PC-3 (cell line): ENCODE results near the gene SKA1. TPM values are rescaled to one million over a fixed set of nuclear protein-coding genes. Genes with fewer than 3 reads are reported as not detected.
"Not testable (repeated sequence)": the region's sequence is repeated elsewhere in the genome, so short reads cannot be mapped to it uniquely, and the experiment has no call there.

Experiments used
- ATAC-seq: fragments of 200-7000 bp; cut with Tn5 transposase; 2 replicates; pipeline ENCODE4 v1.9.1; 2020; ENCODE audit warnings: mild to moderate bottlenecking, moderate library complexity
- BruUV-seq: library from RNA; stranded (reverse); fragments of 400-500 nt; replicated peaks from 2 replicates; lab custom pipeline; 2021; lab: Mats Ljungman, UMichigan
- CTCF ChIA-PET: fragments of 300-600 bp; sonication (Branson Sonifier 250); formaldehyde crosslinking; loops from one replicate; lab custom pipeline; 2022; ENCODE audit warnings: antibody characterized with exemption; lab: Charles Lee
- POLR2A ChIA-PET: fragments of 300-600 bp; sonication (Branson Sonifier 250); formaldehyde crosslinking; loops from one replicate; lab custom pipeline; 2022; ENCODE audit warnings: antibody characterized with exemption; ENCODE audit not compliant: unreplicated experiment; lab: Charles Lee
- DNase-seq: peaks from one replicate; pipeline ENCODE4 v3.0.0-alpha.2; 2015
- H2AFZ ChIP-seq: fragments of 300-600 bp; sonication (generic); 2 replicates; pipeline ENCODE4 v1.6.0; 2016; ENCODE audit warnings: antibody characterized with exemption, low read length
- H3F3A ChIP-seq: fragments of 300-600 bp; sonication (generic); one replicate; pipeline ENCODE4 v1.6.0; 2017; ENCODE audit warnings: antibody characterized with exemption, low read length, control low read depth, mild to moderate bottlenecking; ENCODE audit not compliant: unreplicated experiment
- H3K27ac ChIP-seq: fragments of 300-600 bp; sonication (generic); 2 replicates; pipeline ENCODE4 v1.5.1; 2016; ENCODE audit warnings: mild to moderate bottlenecking, low read length
- H3K27me3 ChIP-seq: fragments of 300-600 bp; sonication (generic); 2 replicates; pipeline ENCODE4 v1.6.1; 2016; ENCODE audit warnings: low read length, mixed read lengths
- H3K36me3 ChIP-seq: fragments of 300-600 bp; sonication (generic); 2 replicates; pipeline ENCODE4 v1.6.1; 2016; ENCODE audit warnings: low read depth, mixed run types, low read length, mixed read lengths
- H3K4me1 ChIP-seq: fragments of 300-600 bp; sonication (generic); 2 replicates; pipeline ENCODE4 v1.5.1; 2016; ENCODE audit warnings: low read length; ENCODE audit not compliant: insufficient read depth
- H3K4me2 ChIP-seq: fragments of 300-600 bp; sonication (generic); 2 replicates; pipeline ENCODE4 v1.6.0; 2016; ENCODE audit warnings: low read length
- H3K4me3 ChIP-seq: fragments of 300-600 bp; sonication (generic); 2 replicates; pipeline ENCODE4 v1.5.1; 2016; ENCODE audit warnings: mild to moderate bottlenecking, low read length, mixed read lengths
- H3K79me2 ChIP-seq: fragments of 300-600 bp; sonication (generic); 2 replicates; pipeline ENCODE4 v1.6.1; 2017; ENCODE audit warnings: low read length, mixed read lengths
- H3K9ac ChIP-seq: fragments of 300-600 bp; sonication (generic); 2 replicates; pipeline ENCODE4 v1.6.0; 2016; ENCODE audit warnings: mild to moderate bottlenecking, low read length
- H3K9me2 ChIP-seq: fragments of 300-600 bp; sonication (generic); replicated peaks from 2 replicates; pipeline ENCODE4 v1.6.1; 2016; ENCODE audit warnings: mixed run types, low read length, mixed read lengths
- H3K9me3 ChIP-seq: fragments of 300-600 bp; sonication (generic); 2 replicates; pipeline ENCODE4 v1.6.1; 2016; ENCODE audit warnings: low read length, mixed read lengths
- H4K20me1 ChIP-seq: fragments of 300-600 bp; sonication (generic); 2 replicates; pipeline ENCODE4 v1.6.1; 2016; ENCODE audit warnings: low read length, mixed read lengths
- CTCF ChIP-seq: fragments of 300-600 bp; sonication (generic); conservative IDR thresholded peaks from 2 replicates; pipeline ENCODE4 v1.5.1; 2017; ENCODE audit warnings: antibody characterized with exemption, low read depth, mild to moderate bottlenecking, low read length
- EZH2 ChIP-seq: fragments of 300-600 bp; sonication (generic); IDR thresholded peaks from one replicate; pipeline ENCODE4 v1.6.1; 2017; ENCODE audit warnings: antibody characterized with exemption, mild to moderate bottlenecking, low read length; ENCODE audit not compliant: unreplicated experiment
- EZH2phosphoT487 ChIP-seq: fragments of 300-600 bp; sonication (generic); IDR thresholded peaks from 2 replicates; pipeline ENCODE4 v1.6.1; 2018; ENCODE audit warnings: mild to moderate bottlenecking, antibody characterized with exemption, low read length, borderline replicate concordance
- intact Hi-C: fragments of 100-400 bp; cut with micrococcal nuclease; formaldehyde crosslinking; loops from 2 replicates; pipeline ENCODE4 v1.9.0; 2023
- total RNA-seq: library from RNA; depleted of rRNA; stranded (reverse); fragments of >200 nt; gene quantifications from 2 replicates; pipeline ENCODE4 v1.2.3, GENCODE V29; 2014

Gene SKA1
- total RNA-seq, 1 experiment from 2014 or later, result 17.2 TPM

DNA sequence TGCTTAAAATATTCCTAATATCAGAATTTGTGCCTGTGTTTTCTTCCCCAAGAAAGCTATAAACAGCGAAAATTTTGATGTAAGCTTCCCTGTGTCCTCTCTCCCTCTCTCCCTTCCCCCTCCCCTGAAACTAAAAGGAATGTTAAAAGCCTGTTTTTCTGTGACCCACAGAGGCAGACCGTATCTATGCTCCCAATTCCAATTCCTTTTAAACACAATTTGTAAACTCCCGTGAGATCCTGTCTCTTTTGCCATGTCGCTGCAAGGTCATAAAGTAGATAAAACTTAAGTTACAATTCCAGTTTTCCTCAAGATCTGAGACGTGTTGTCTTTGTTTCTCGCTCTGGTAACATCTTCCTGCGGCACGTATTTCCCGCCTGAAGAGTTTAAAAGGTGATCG, 23.3 kb downstream of the SKA1 start:
- no peaks in the 10 kb centered on the region for H3K27me3 ChIP-seq
- H3K4me2 ChIP-seq, result no peak overlapping the region
- H3K9ac ChIP-seq, result no peak overlapping the region
- H3F3A ChIP-seq, result no peaks in the 10 kb centered on the region
- ChIA-PET POLR2A (no interaction called here), CTCF (no interaction called here)
- H2AFZ ChIP-seq, result no peak overlapping the region
- ATAC-seq (no peak), DNase-seq (no peak)
- TF ChIP-seq EZH2 (no peak), CTCF (no peak), EZH2phosphoT487 (no peak)
- H3K9me3 ChIP-seq, result no peaks in the 10 kb centered on the region
- H3K79me2 ChIP-seq, result no peaks in the 10 kb centered on the region
- intact Hi-C loops, result no loop called here
- H3K9me2 ChIP-seq, result no peaks in the 10 kb centered on the region
- BruUV-seq, result no TSS peak
- no peak overlapping the region for H3K4me3 ChIP-seq
- H3K27ac ChIP-seq, result no peak overlapping the region
- no peaks in the 10 kb centered on the region for H3K4me1 ChIP-seq
- H3K36me3 ChIP-seq, result no peaks in the 10 kb centered on the region
- no peaks in the 10 kb centered on the region for H4K20me1 ChIP-seq

- DNase-seq, result no peak
- Histone ChIP-seq H3K36me3 (no peaks in the 10 kb centered on the region), H3K4me2 (no peak overlapping the region), H4K20me1 (no peaks in the 10 kb centered on the region), H3F3A (no peaks in the 10 kb centered on the region), H2AFZ (no peak overlapping the region), H3K79me2 (no peaks in the 10 kb centered on the region), H3K9me3 (no peaks in the 10 kb centered on the region), H3K9ac (no peak overlapping the region), H3K4me3 (no peak overlapping the region), H3K4me1 (no peaks in the 10 kb centered on the region), H3K9me2 (no peaks in the 10 kb centered on the region), H3K27ac (no peak overlapping the region), H3K27me3 (no peaks in the 10 kb centered on the region)
- CTCF ChIA-PET, result no interaction called here
- intact Hi-C loops, result no loop called here
- no peak for ATAC-seq
- TF ChIP-seq CTCF, result no peak
- no peak for TF ChIP-seq EZH2
- no peak for TF ChIP-seq EZH2phosphoT487
- no TSS peak for BruUV-seq
- POLR2A ChIA-PET, result no interaction called here
Observed at GRCh38 chr18:50398947-50399346, 24.1 kb downstream of the SKA1 start.

DNA sequence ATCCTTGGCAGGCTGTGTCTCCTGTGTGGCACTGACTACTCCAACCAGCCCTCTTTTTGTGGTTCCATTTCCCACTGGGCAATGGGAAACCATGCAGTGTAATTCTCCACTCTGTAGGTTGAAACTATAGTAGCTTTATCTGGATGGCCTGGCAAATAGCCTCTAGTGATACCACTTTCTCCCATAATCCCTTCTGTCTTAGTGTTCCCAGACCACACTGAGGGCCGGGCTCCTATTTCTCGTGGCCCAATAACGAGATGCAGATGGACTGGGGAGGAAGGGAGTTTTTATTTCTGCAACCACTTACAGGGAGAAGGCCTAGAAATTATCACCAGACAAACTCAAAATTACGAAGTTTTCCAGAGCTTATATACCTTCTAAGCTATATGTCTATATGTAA, 24.7 kb downstream of the SKA1 start:
- Histone ChIP-seq H2AFZ (no peak overlapping the region), H3K79me2 (no peaks in the 10 kb centered on the region), H3K36me3 (no peaks in the 10 kb centered on the region), H3K27ac (no peak overlapping the region), H3K9me3 (no peaks in the 10 kb centered on the region), H3F3A (no peaks in the 10 kb centered on the region), H3K9me2 (no peaks in the 10 kb centered on the region), H3K4me2 (no peak overlapping the region), H3K27me3 (no peaks in the 10 kb centered on the region), H3K9ac (no peak overlapping the region), H3K4me3 (no peak overlapping the region), H4K20me1 (no peaks in the 10 kb centered on the region), H3K4me1 (no peaks in the 10 kb centered on the region)
- intact Hi-C loops, result no loop called here
- TF ChIP-seq EZH2 (no peak), CTCF (no peak), EZH2phosphoT487 (no peak)
- ATAC-seq, result no peak
- no peak for DNase-seq
- ChIA-PET POLR2A (no interaction called here), CTCF (no interaction called here)
- no TSS peak for BruUV-seq

GRCh38 chr18:50400438-50400837, 25.6 kb downstream of the SKA1 start:
- H3K9me3 ChIP-seq, CTCF ChIA-PET, H3K36me3 ChIP-seq, H2AFZ ChIP-seq, DNase-seq, ATAC-seq, H3K4me1 ChIP-seq, H3K9ac ChIP-seq, H3K9me2 ChIP-seq, intact Hi-C loops, BruUV-seq, H3K79me2 ChIP-seq, H3F3A ChIP-seq, H4K20me1 ChIP-seq, H3K4me3 ChIP-seq, POLR2A ChIA-PET, H3K27ac ChIP-seq, H3K4me2 ChIP-seq, H3K27me3 ChIP-seq: not testable (repeated sequence)
